ENCODE measurements around the gene OTUD5.
A peak's percentile ranks its signal among the peaks of the same experiment; 100 is the strongest.

Gene OTUD5

GRCh38 chrX:48957827-48958634 is 624 bp upstream of the OTUD5 start (continued):
- TF ChIP-seq ZNF169 (tag by site-specific recombination; IDR thresholded peaks at IDR 0.05) = no peak
- TF ChIP-seq ZNF354C (tag by site-specific recombination; IDR thresholded peaks at IDR 0.05; ENCODE audit: borderline replicate concordance, low read depth) = no peak
- TF ChIP-seq ZNF148 (tag by site-specific recombination; IDR thresholded peaks at IDR 0.05; ENCODE audit: borderline replicate concordance) = no peak
- TF ChIP-seq ZSCAN16 (tag by site-specific recombination; IDR thresholded peaks at IDR 0.05) = no peak
- no peak for TF ChIP-seq YY2 (tag by site-specific recombination; IDR thresholded peaks at IDR 0.05)
- TF ChIP-seq ZNF610 (tag by site-specific recombination; IDR thresholded peaks at IDR 0.05; ENCODE audit: borderline replicate concordance) = no peak
- TF ChIP-seq, protein P1, sequence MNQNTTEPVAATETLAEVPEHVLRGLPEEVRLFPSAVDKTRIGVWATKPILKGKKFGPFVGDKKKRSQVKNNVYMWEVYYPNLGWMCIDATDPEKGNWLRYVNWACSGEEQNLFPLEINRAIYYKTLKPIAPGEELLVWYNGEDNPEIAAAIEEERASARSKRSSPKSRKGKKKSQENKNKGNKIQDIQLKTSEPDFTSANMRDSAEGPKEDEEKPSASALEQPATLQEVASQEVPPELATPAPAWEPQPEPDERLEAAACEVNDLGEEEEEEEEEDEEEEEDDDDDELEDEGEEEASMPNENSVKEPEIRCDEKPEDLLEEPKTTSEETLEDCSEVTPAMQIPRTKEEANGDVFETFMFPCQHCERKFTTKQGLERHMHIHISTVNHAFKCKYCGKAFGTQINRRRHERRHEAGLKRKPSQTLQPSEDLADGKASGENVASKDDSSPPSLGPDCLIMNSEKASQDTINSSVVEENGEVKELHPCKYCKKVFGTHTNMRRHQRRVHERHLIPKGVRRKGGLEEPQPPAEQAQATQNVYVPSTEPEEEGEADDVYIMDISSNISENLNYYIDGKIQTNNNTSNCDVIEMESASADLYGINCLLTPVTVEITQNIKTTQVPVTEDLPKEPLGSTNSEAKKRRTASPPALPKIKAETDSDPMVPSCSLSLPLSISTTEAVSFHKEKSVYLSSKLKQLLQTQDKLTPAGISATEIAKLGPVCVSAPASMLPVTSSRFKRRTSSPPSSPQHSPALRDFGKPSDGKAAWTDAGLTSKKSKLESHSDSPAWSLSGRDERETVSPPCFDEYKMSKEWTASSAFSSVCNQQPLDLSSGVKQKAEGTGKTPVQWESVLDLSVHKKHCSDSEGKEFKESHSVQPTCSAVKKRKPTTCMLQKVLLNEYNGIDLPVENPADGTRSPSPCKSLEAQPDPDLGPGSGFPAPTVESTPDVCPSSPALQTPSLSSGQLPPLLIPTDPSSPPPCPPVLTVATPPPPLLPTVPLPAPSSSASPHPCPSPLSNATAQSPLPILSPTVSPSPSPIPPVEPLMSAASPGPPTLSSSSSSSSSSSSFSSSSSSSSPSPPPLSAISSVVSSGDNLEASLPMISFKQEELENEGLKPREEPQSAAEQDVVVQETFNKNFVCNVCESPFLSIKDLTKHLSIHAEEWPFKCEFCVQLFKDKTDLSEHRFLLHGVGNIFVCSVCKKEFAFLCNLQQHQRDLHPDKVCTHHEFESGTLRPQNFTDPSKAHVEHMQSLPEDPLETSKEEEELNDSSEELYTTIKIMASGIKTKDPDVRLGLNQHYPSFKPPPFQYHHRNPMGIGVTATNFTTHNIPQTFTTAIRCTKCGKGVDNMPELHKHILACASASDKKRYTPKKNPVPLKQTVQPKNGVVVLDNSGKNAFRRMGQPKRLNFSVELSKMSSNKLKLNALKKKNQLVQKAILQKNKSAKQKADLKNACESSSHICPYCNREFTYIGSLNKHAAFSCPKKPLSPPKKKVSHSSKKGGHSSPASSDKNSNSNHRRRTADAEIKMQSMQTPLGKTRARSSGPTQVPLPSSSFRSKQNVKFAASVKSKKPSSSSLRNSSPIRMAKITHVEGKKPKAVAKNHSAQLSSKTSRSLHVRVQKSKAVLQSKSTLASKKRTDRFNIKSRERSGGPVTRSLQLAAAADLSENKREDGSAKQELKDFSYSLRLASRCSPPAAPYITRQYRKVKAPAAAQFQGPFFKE (tag by site-specific recombination; IDR thresholded peaks at IDR 0.05; ENCODE audit: borderline replicate concordance) = no peak
- 0 out of 2 replicates have a peak, but pooled peaks have one; percentile 67 for TF ChIP-seq PBX3 (CRISPR knock-in tag; IDR thresholded peaks at IDR 0.05)
- TF ChIP-seq ZNF18 (tag by site-specific recombination; IDR thresholded peaks at IDR 0.05) = no peak
- no peak for TF ChIP-seq ZNF558 (tag by site-specific recombination; IDR thresholded peaks at IDR 0.05)
- TF ChIP-seq WT1 (tag by site-specific recombination; IDR thresholded peaks at IDR 0.05) = peak; percentile 26; the same call in 1 of the 2 replicates
- TF ChIP-seq ZNF266 (tag by site-specific recombination; IDR thresholded peaks at IDR 0.05; ENCODE audit: low read depth) = no peak
- no peak for TF ChIP-seq ZFP69B (tag by site-specific recombination; IDR thresholded peaks at IDR 0.05)
- TF ChIP-seq ZFHX2 (tag by site-specific recombination; conservative IDR thresholded peaks at IDR 0.05) = peak; percentile 96
- TF ChIP-seq ZNF366 (tag by site-specific recombination; conservative IDR thresholded peaks at IDR 0.05) = no peak
- no peak for TF ChIP-seq ZNF544 (tag by site-specific recombination; IDR thresholded peaks at IDR 0.05)
- no peak for TF ChIP-seq MYNN (tag by site-specific recombination; IDR thresholded peaks at IDR 0.05; ENCODE audit: borderline replicate concordance)
- TF ChIP-seq ZFP41 (tag by site-specific recombination; IDR thresholded peaks at IDR 0.05; ENCODE audit: borderline replicate concordance) = no peak
- no peak for TF ChIP-seq ZNF510 (tag by site-specific recombination; IDR thresholded peaks at IDR 0.05; ENCODE audit: insufficient replicate concordance)
- TF ChIP-seq ZNF670 (tag by site-specific recombination; IDR thresholded peaks at IDR 0.05; ENCODE audit: low read depth) = no peak
- TF ChIP-seq ZBTB11 (tag by site-specific recombination; conservative IDR thresholded peaks at IDR 0.05; ENCODE audit: low read depth) = peak; percentile 89
- no peak for TF ChIP-seq ZNF416 (tag by site-specific recombination; IDR thresholded peaks at IDR 0.05)
- TF ChIP-seq ZBTB17 (tag by site-specific recombination; IDR thresholded peaks at IDR 0.05) = no peak
